ENCODE data around the gene ADAMTS8. TPM values are rescaled to one million over a fixed set of nuclear protein-coding genes. Genes with fewer than 3 reads are reported as not detected.

Gene ADAMTS8
- total RNA-seq, 2 donors from 2014 or later = 2.5 to 7.8 TPM

- DNase-seq (ENCODE audit: low spot score) = no peak
- H3K27me3 ChIP-seq = no peaks in the 10 kb centered on the region
- peaks cover 0 to 12% of the 10 kb centered on the region in 2 donors for H3K4me1 ChIP-seq
- no peaks in the 10 kb centered on the region for H3K9me3 ChIP-seq
- no peak overlapping the region for H3K27ac ChIP-seq
- TF ChIP-seq CTCF (IDR thresholded peaks at IDR 0.05) = no peak
- H3K4me3 ChIP-seq = no peak overlapping the region
- H3K36me3 ChIP-seq = no peaks in the 10 kb centered on the region
These were observed 9.4 kb upstream of the ADAMTS8 start for GRCh38 chr11:130437848-130438247.

GRCh38 chr11:130436171-130436570 lies 7.8 kb upstream of the ADAMTS8 start:
- Histone ChIP-seq H3K27ac (no peak overlapping the region), H3K4me3 (no peak overlapping the region), H3K4me1 (peaks cover 0 to 12% of the 10 kb centered on the region in 2 donors), H3K36me3 (no peaks in the 10 kb centered on the region), H3K27me3 (no peaks in the 10 kb centered on the region), H3K9me3 (no peaks in the 10 kb centered on the region)
- TF ChIP-seq CTCF (IDR thresholded peaks at IDR 0.05) = no peak
- DNase-seq (ENCODE audit: low spot score) = no peak

GRCh38 chr11:130435671-130436070 lies 7.3 kb upstream of the ADAMTS8 start:
- no peak for TF ChIP-seq CTCF (IDR thresholded peaks at IDR 0.05)
- no peak for DNase-seq (ENCODE audit: low spot score)
- Histone ChIP-seq H3K27ac (no peak overlapping the region), H3K36me3 (no peaks in the 10 kb centered on the region), H3K4me1 (peaks cover 0 to 12% of the 10 kb centered on the region in 2 donors), H3K9me3 (no peaks in the 10 kb centered on the region), H3K27me3 (no peaks in the 10 kb centered on the region), H3K4me3 (no peak overlapping the region)

GRCh38 chr11:130434521-130435223 lies 6.3 kb upstream of the ADAMTS8 start:
- TF ChIP-seq CTCF (IDR thresholded peaks at IDR 0.05) = peak; percentile 75 to 89
- no peaks in the 10 kb centered on the region for H3K27me3 ChIP-seq
- peak; percentile 86 for DNase-seq (ENCODE audit: low spot score)
- H3K27ac ChIP-seq = peak overlapping the region; percentile 74 to 84
- peaks cover 0 to 12% of the 10 kb centered on the region in 2 donors for H3K4me1 ChIP-seq
- H3K4me3 ChIP-seq = peak overlapping the region; percentile 38 to 62
- no peaks in the 10 kb centered on the region for H3K36me3 ChIP-seq
- no peaks in the 10 kb centered on the region for H3K9me3 ChIP-seq

- no peaks in the 10 kb centered on the region for H3K36me3 ChIP-seq
- no peak overlapping the region for H3K27ac ChIP-seq
- no peaks in the 10 kb centered on the region for H3K9me3 ChIP-seq
- no peak for DNase-seq (ENCODE audit: low spot score)
- no peaks in the 10 kb centered on the region for H3K27me3 ChIP-seq
- peaks cover 0 to 18% of the 10 kb centered on the region in 2 donors for H3K4me1 ChIP-seq
- H3K4me3 ChIP-seq = no peak overlapping the region
- TF ChIP-seq CTCF (IDR thresholded peaks at IDR 0.05) = no peak
These were observed 4.9 kb upstream of the ADAMTS8 start for GRCh38 chr11:130433357-130433756.

GRCh38 chr11:130431801-130432200 lies 3.4 kb upstream of the ADAMTS8 start:
- TF ChIP-seq CTCF (IDR thresholded peaks at IDR 0.05) = no peak
- DNase-seq (ENCODE audit: low spot score) = no peak
- Histone ChIP-seq H3K4me1 (peaks cover 0 to 29% of the 10 kb centered on the region in 2 donors), H3K27me3 (peaks cover 0 to 4% of the 10 kb centered on the region in 2 donors), H3K27ac (no peak overlapping the region), H3K36me3 (no peaks in the 10 kb centered on the region), H3K4me3 (no peak overlapping the region), H3K9me3 (no peaks in the 10 kb centered on the region)

Data from right atrium auricular region (tissue), 2 donors.